22Rv1 (cell line): ENCODE data around the gene RHEBL1.

Experiments used
- CTCF ChIP-seq: fragments of 450-650 bp; IDR thresholded peaks from 2 replicates; pipeline ENCODE4 v1.5.1; 2017; ENCODE audit warnings: mild to moderate bottlenecking
- ZFX ChIP-seq: fragments of 450-650 bp; IDR thresholded peaks from 2 replicates; pipeline ENCODE4 v1.6.1; 2017; ENCODE audit warnings: antibody characterized with exemption, borderline replicate concordance

- TF ChIP-seq CTCF (no peak), ZFX (no peak)
These were observed 17.9 kb downstream of the RHEBL1 start for GRCh38 chr12:49051777-49052438.
